ENCODE data around the gene TRMT44. TPM values are rescaled to one million over a fixed set of nuclear protein-coding genes. Genes with fewer than 3 reads are reported as not detected.
A peak's percentile ranks its signal among the peaks of the same experiment; 100 is the strongest.

TRMT44 gene
- total and polyA plus RNA-seq, 7 donors, result 2.1 to 29.1 (median 14.2) TPM

- Histone ChIP-seq H3K4me1 (no peaks in the 10 kb centered on the region), H3K27ac (no peak overlapping the region), H3K9me3 (peaks cover 0 to 6% (median 0%) of the 10 kb centered on the region in 4 donors), H3K27me3 (no peaks in the 10 kb centered on the region), H3K36me3 (no peaks in the 10 kb centered on the region), H3K4me3 (no peak overlapping the region)
- 88 to 90% methylated on average over 24 of the region's 24 CpGs for WGBS, 2 donors
- no peak for DNase-seq
- intact Hi-C loops (cut with DNase I), result no loop called here
- TF ChIP-seq CTCF (IDR thresholded peaks at IDR 0.05) (no peak), POLR2AphosphoS5 (IDR thresholded peaks at IDR 0.05) (no peak), POLR2A (IDR thresholded peaks at IDR 0.05) (no peak), EP300 (IDR thresholded peaks at IDR 0.05) (no peak)
These were observed 81.9 kb downstream of the TRMT44 start for GRCh38 chr4:8522160-8523120.

DNA sequence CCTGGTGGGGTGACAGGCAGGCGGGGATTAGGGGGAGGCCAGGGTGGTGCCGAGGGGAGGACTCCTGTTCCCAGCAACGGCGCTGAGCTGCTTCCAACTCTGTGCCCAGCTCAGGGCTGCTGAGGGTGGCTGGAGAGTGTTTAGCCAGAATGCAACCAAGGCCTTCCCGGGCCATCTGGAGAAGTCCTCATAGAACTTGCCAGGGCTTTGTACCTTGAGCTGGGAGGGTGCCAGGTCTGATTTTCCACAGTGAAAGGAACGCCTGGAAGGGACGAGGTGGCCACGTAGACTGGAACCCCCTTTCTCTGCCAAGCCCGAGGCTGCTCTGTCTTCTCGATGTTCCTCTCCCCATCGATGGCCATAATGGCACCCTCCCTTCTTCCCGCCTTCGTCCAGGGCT is 82.6 kb downstream of the TRMT44 start:
- 86 to 90% methylated on average over 13 of the region's 13 CpGs for WGBS, 2 donors

DNA sequence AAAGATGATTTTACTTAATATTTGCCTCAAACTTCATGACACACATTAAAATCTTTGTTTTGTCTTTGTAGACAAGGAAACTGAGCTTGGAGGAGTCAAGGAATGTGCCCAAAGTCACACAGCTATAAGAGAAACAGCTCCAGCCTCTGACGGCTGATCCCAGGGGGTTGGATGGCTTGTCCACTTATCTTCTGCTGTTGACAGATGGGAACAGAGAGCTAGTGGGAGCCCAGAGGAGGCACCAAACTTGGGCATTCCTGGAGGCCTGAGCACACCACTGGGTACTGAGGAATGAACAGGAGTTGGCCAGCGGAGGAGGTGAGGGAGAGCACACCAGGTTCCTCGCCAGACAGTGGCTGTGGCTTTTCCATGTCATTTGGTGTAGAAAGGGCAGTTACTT is 83.2 kb downstream of the TRMT44 start:
- no peaks in the 10 kb centered on the region for H3K27me3 ChIP-seq
- no peaks in the 10 kb centered on the region for H3K4me1 ChIP-seq
- DNase-seq, result no peak
- intact Hi-C loops (cut with DNase I), result no loop called here
- no peaks in the 10 kb centered on the region for H3K36me3 ChIP-seq
- TF ChIP-seq POLR2AphosphoS5 (IDR thresholded peaks at IDR 0.05) (no peak), CTCF (IDR thresholded peaks at IDR 0.05) (no peak), POLR2A (IDR thresholded peaks at IDR 0.05) (no peak), EP300 (IDR thresholded peaks at IDR 0.05) (no peak)
- H3K27ac ChIP-seq, result no peak overlapping the region
- H3K4me3 ChIP-seq, result no peak overlapping the region
- peaks cover 0 to 6% (median 0%) of the 10 kb centered on the region in 4 donors for H3K9me3 ChIP-seq
- WGBS, 2 donors, result 80 to 86% methylated on average over 3 of the region's 3 CpGs

More for the DNA sequence above, 82.6 kb downstream of the TRMT44 start:
- Histone ChIP-seq H3K27me3 (no peaks in the 10 kb centered on the region), H3K36me3 (no peaks in the 10 kb centered on the region), H3K27ac (no peak overlapping the region), H3K4me1 (no peaks in the 10 kb centered on the region), H3K9me3 (peaks cover 0 to 6% (median 0%) of the 10 kb centered on the region in 4 donors), H3K4me3 (no peak overlapping the region)
- no peak for TF ChIP-seq CTCF (IDR thresholded peaks at IDR 0.05)
- TF ChIP-seq POLR2AphosphoS5 (IDR thresholded peaks at IDR 0.05), result no peak
- TF ChIP-seq POLR2A (IDR thresholded peaks at IDR 0.05), result no peak
- intact Hi-C loops (cut with DNase I), result no loop called here
- peak; percentile 36 for DNase-seq

DNA sequence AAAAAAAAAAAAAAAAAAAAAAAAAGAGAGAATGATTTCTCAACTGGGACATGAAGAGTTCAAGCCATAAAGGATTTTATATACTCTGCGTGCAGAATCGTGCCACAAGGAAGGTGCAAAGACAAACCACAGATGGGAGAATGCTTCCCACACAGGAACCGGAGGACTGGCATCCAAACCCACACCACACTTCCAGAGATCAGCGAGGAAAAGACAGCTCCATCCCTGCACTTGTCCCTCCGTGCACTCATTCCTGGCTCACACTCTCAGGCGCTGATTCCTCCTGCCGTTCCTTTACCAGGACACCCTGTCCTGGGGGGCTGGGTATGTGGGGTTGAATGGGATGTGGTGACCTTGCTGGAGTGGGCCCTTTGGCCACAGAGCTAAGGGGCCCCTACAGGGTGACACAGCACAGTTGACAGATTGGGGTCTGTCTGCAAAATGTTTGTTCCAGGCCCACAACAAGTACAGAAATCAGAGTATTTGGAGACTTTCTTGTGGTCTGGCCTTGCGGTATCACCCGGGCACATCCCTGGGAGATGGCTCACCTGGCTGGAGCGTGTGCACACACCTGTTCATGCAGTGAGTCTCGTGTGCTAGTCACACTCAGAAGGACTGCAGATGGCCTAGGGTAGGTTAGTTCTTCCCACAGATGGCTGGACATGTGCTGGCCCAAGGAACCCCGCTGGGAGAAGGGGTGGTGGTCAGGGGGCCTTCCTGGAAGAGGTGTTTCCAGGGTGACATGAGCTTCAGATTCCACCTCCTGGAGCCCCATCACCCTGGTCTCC is 84.2 kb downstream of the TRMT44 start:
- no peak for DNase-seq
- Histone ChIP-seq H3K4me1 (no peaks in the 10 kb centered on the region), H3K9me3 (peaks cover 0 to 6% (median 0%) of the 10 kb centered on the region in 4 donors), H3K27me3 (no peaks in the 10 kb centered on the region), H3K4me3 (no peak overlapping the region), H3K36me3 (no peaks in the 10 kb centered on the region), H3K27ac (no peak overlapping the region)
- intact Hi-C loops (cut with DNase I), result no loop called here
- TF ChIP-seq EP300 (IDR thresholded peaks at IDR 0.05) (no peak), POLR2A (IDR thresholded peaks at IDR 0.05) (no peak)
- WGBS, 2 donors, result 81 to 82% methylated on average over 12 of the region's 12 CpGs
